Measurements from ENCODE around the gene PROM1.
A peak's percentile ranks its signal among the peaks of the same experiment; 100 is the strongest.

PROM1 gene

GRCh38 chr4:16075061-16075460, 8.8 kb downstream of the PROM1 start:
- Histone ChIP-seq H3K9me3 (ENCODE audit: control extremely low read depth in 1 of 5, control insufficient read depth in 4 of 5, insufficient read depth in 2 of 5, low read depth in 1 of 5, low read length in 4 of 5) (no peaks in the 10 kb centered on the region), H3K27me3 (replicated peaks in 2 of 5; ENCODE audit: control insufficient read depth in 4 of 5, insufficient read depth in 5 of 5, low read length in 4 of 5) (no peaks in the 10 kb centered on the region), H3K4me1 (ENCODE audit: control extremely low read depth in 1 of 4, control insufficient read depth in 4 of 4, insufficient read depth in 4 of 4, low read length in 3 of 4) (peaks cover 12 to 92% (median 57%) of the 10 kb centered on the region in 4 experiments), H3K27ac (ENCODE audit: insufficient read depth in 1 of 2, low read depth in 1 of 2, low read length in 2 of 2, poor library complexity in 1 of 2, severe bottlenecking in 2 of 2) (peak overlapping the region; percentile 11 to 43), H3K4me3 (ENCODE audit: control insufficient read depth in 1 of 7, extremely low read depth in 1 of 7, insufficient read depth in 4 of 7, low read depth in 2 of 7, low read length in 6 of 7) (peak overlapping the region in 5 of 7 experiments; percentile 16 to 41 (median 17)), H3K36me3 (ENCODE audit: control insufficient read depth in 4 of 4, insufficient read depth in 4 of 4, low read length in 3 of 4) (peaks cover 8 to 70% (median 33%) of the 10 kb centered on the region in 4 experiments)
- ChIA-PET CTCF (interaction anchor here (1.0 to 1.2 kb wide), 2 partner anchors 9 to 19 kb away, joined by 3 to 4 read pairs; no protein-coding TSS in a partner anchor), POLR2A (no interaction called here)
- DNase-seq: no peak
- 80% methylated on average over 1 of the region's 3 CpGs for WGBS (ENCODE audit: insufficient coverage)

DNA sequence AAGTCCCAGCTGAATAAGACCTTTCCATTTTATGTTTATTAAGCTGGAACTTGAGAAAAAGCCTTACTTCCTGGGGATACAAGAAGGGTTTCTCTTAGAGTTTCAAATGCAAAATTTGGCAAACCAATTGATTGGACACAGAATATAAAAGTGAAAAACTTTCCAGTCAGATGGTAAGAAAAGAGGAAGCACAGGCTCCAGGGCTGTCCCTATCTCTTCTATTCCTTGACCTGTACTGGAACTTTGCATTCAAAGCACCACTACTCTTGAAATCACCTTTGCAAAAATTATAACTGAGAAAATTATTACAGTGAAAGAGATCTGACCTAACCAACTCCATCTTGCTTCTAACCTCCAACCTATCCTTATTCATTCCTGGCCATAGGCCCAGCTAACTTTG, 11.7 kb downstream of the PROM1 start:
- ChIA-PET POLR2A (interaction anchor here (1.5 kb wide), 1 partner anchor 15 kb away, joined by 5 read pairs; no protein-coding TSS in a partner anchor), CTCF (interaction anchor here (1.4 to 2.4 kb wide), 4 partner anchors 11 to 45 kb away, joined by 3 to 7 read pairs (median 6); no protein-coding TSS in a partner anchor)
- Histone ChIP-seq H3K27ac (ENCODE audit: insufficient read depth in 1 of 2, low read depth in 1 of 2, low read length in 2 of 2, poor library complexity in 1 of 2, severe bottlenecking in 2 of 2) (no peak overlapping the region), H3K36me3 (ENCODE audit: control insufficient read depth in 4 of 4, insufficient read depth in 4 of 4, low read length in 3 of 4) (peaks cover 8 to 64% (median 38%) of the 10 kb centered on the region in 4 experiments), H3K4me1 (ENCODE audit: control extremely low read depth in 1 of 4, control insufficient read depth in 4 of 4, insufficient read depth in 4 of 4, low read length in 3 of 4) (peaks cover 13 to 90% (median 55%) of the 10 kb centered on the region in 4 experiments), H3K27me3 (replicated peaks in 2 of 5; ENCODE audit: control insufficient read depth in 4 of 5, insufficient read depth in 5 of 5, low read length in 4 of 5) (no peaks in the 10 kb centered on the region), H3K9me3 (ENCODE audit: control extremely low read depth in 1 of 5, control insufficient read depth in 4 of 5, insufficient read depth in 2 of 5, low read depth in 1 of 5, low read length in 4 of 5) (no peaks in the 10 kb centered on the region), H3K4me3 (ENCODE audit: control insufficient read depth in 1 of 7, extremely low read depth in 1 of 7, insufficient read depth in 4 of 7, low read depth in 2 of 7, low read length in 6 of 7) (peak overlapping the region in 1 of 7 experiments; percentile 21)
- DNase-seq: no peak

DNA sequence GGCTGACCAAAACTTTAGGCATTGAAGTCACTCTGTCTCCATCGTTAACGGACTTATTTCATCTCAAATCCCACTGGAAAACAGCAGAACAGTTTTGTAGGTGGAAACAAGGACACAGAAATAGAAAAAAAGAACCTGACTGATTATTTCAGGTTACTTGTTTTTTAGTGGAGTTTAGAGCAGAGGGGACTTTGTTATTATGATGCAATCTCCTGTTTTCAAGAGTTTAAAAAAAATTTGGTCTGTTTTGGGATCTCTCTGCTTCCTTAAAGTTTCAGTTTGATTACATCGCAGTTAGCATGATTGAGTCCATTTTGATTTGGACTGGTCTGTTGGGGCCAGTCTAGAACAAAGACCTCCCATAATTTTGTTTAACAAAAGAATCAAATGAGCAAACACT, 13.6 kb downstream of the PROM1 start:
- peaks cover 8 to 68% (median 38%) of the 10 kb centered on the region in 4 experiments for H3K36me3 ChIP-seq (ENCODE audit: control insufficient read depth in 4 of 4, insufficient read depth in 4 of 4, low read length in 3 of 4)
- H3K9me3 ChIP-seq (ENCODE audit: control extremely low read depth in 1 of 5, control insufficient read depth in 4 of 5, insufficient read depth in 2 of 5, low read depth in 1 of 5, low read length in 4 of 5): no peaks in the 10 kb centered on the region
- no CpG with 5 or more reads among the region's 3 CpGs for WGBS (ENCODE audit: insufficient coverage)
- no peaks in the 10 kb centered on the region for H3K27me3 ChIP-seq (replicated peaks in 2 of 5; ENCODE audit: control insufficient read depth in 4 of 5, insufficient read depth in 5 of 5, low read length in 4 of 5)
- ChIA-PET CTCF (interaction anchor here (1.3 to 4.7 kb wide), 3 partner anchors 11 to 21 kb away, joined by 5 to 31 read pairs (median 28); partner anchors contain the start of gene PROM1), POLR2A (interaction anchor here (1.2 to 1.3 kb wide), 2 partner anchors 9 to 51 kb away, joined by 3 read pairs; no protein-coding TSS in a partner anchor)
- peak overlapping the region in 1 of 2 experiments; percentile 59 for H3K27ac ChIP-seq (ENCODE audit: insufficient read depth in 1 of 2, low read depth in 1 of 2, low read length in 2 of 2, poor library complexity in 1 of 2, severe bottlenecking in 2 of 2)
- peaks cover 13 to 92% (median 65%) of the 10 kb centered on the region in 4 experiments for H3K4me1 ChIP-seq (ENCODE audit: control extremely low read depth in 1 of 4, control insufficient read depth in 4 of 4, insufficient read depth in 4 of 4, low read length in 3 of 4)
- DNase-seq: no peak
- peak overlapping the region in 1 of 7 experiments; percentile 22 for H3K4me3 ChIP-seq (ENCODE audit: control insufficient read depth in 1 of 7, extremely low read depth in 1 of 7, insufficient read depth in 4 of 7, low read depth in 2 of 7, low read length in 6 of 7)

GRCh38 chr4:16067515-16067914, 16.3 kb downstream of the PROM1 start:
- peaks cover 6 to 71% (median 56%) of the 10 kb centered on the region in 4 experiments for H3K4me1 ChIP-seq (ENCODE audit: control extremely low read depth in 1 of 4, control insufficient read depth in 4 of 4, insufficient read depth in 4 of 4, low read length in 3 of 4)
- H3K27me3 ChIP-seq (replicated peaks in 2 of 5; ENCODE audit: control insufficient read depth in 4 of 5, insufficient read depth in 5 of 5, low read length in 4 of 5): no peaks in the 10 kb centered on the region
- ChIA-PET POLR2A (interaction anchor here (0.6 to 1.7 kb wide), 3 partner anchors 11 to 20 kb away, joined by 3 to 7 read pairs (median 3); no protein-coding TSS in a partner anchor), CTCF (interaction anchor here (1.6 to 4.7 kb wide), 4 partner anchors 10 to 15 kb away, joined by 5 to 31 read pairs (median 14); partner anchors contain the start of gene PROM1)
- H3K36me3 ChIP-seq (ENCODE audit: control insufficient read depth in 4 of 4, insufficient read depth in 4 of 4, low read length in 3 of 4): peaks cover 4 to 66% (median 41%) of the 10 kb centered on the region in 4 experiments
- H3K9me3 ChIP-seq (ENCODE audit: control extremely low read depth in 1 of 5, control insufficient read depth in 4 of 5, insufficient read depth in 2 of 5, low read depth in 1 of 5, low read length in 4 of 5): no peaks in the 10 kb centered on the region
- H3K4me3 ChIP-seq (ENCODE audit: control insufficient read depth in 1 of 7, extremely low read depth in 1 of 7, insufficient read depth in 4 of 7, low read depth in 2 of 7, low read length in 6 of 7): no peak overlapping the region
- peak; percentile 59 to 63 (median 60) for DNase-seq
- H3K27ac ChIP-seq (ENCODE audit: insufficient read depth in 1 of 2, low read depth in 1 of 2, low read length in 2 of 2, poor library complexity in 1 of 2, severe bottlenecking in 2 of 2): peak overlapping the region; percentile 19 to 25
- 75% methylated on average over 10 of the region's 12 CpGs for WGBS (ENCODE audit: insufficient coverage)

GRCh38 chr4:16066586-16067128, 17.2 kb downstream of the PROM1 start:
- Histone ChIP-seq H3K36me3 (ENCODE audit: control insufficient read depth in 4 of 4, insufficient read depth in 4 of 4, low read length in 3 of 4) (peaks cover 3 to 65% (median 40%) of the 10 kb centered on the region in 4 experiments), H3K4me1 (ENCODE audit: control extremely low read depth in 1 of 4, control insufficient read depth in 4 of 4, insufficient read depth in 4 of 4, low read length in 3 of 4) (peaks cover 5 to 66% (median 50%) of the 10 kb centered on the region in 4 experiments), H3K27ac (ENCODE audit: insufficient read depth in 1 of 2, low read depth in 1 of 2, low read length in 2 of 2, poor library complexity in 1 of 2, severe bottlenecking in 2 of 2) (peak overlapping the region in 1 of 2 experiments; percentile 19), H3K9me3 (ENCODE audit: control extremely low read depth in 1 of 5, control insufficient read depth in 4 of 5, insufficient read depth in 2 of 5, low read depth in 1 of 5, low read length in 4 of 5) (no peaks in the 10 kb centered on the region), H3K27me3 (replicated peaks in 2 of 5; ENCODE audit: control insufficient read depth in 4 of 5, insufficient read depth in 5 of 5, low read length in 4 of 5) (no peaks in the 10 kb centered on the region), H3K4me3 (ENCODE audit: control insufficient read depth in 1 of 7, extremely low read depth in 1 of 7, insufficient read depth in 4 of 7, low read depth in 2 of 7, low read length in 6 of 7) (no peak overlapping the region)
- CTCF ChIA-PET: interaction anchor here (1.5 to 4.7 kb wide), 4 partner anchors 8 to 16 kb away, joined by 4 to 31 read pairs (median 14); partner anchors contain the start of gene PROM1
- 73% methylated on average over 5 of the region's 7 CpGs for WGBS (ENCODE audit: insufficient coverage)
- POLR2A ChIA-PET: interaction anchor here (1.4 to 1.7 kb wide), 2 partner anchors 11 to 12 kb away, joined by 3 to 7 read pairs; no protein-coding TSS in a partner anchor
- DNase-seq: no peak

DNA sequence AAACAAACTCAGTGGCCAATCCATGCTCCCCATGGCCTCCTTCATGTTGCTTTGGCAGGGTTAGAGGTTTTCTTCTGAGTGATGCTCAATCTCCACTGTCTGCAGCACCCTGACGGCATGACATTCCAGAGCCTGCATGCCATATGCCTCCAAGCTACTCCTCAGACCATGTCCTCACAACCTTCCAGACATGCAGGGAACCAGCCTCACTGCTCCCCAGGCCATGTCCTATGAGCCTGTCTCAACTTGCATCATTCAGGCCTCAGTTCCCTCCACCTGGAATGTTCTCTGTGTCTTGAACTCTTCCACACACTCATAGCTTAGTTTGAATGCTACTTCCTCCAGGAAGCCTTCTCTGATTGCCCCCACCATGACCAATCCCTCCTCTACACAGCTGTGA, 18.8 kb downstream of the PROM1 start:
- H3K27me3 ChIP-seq (replicated peaks in 2 of 5; ENCODE audit: control insufficient read depth in 4 of 5, insufficient read depth in 5 of 5, low read length in 4 of 5): no peaks in the 10 kb centered on the region
- H3K4me1 ChIP-seq (ENCODE audit: control extremely low read depth in 1 of 4, control insufficient read depth in 4 of 4, insufficient read depth in 4 of 4, low read length in 3 of 4): peaks cover 1 to 61% (median 41%) of the 10 kb centered on the region in 4 experiments
- DNase-seq: no peak
- POLR2A ChIA-PET: no interaction called here
- peaks cover 0 to 59% (median 34%) of the 10 kb centered on the region in 4 experiments for H3K36me3 ChIP-seq (ENCODE audit: control insufficient read depth in 4 of 4, insufficient read depth in 4 of 4, low read length in 3 of 4)
- 100% methylated on average over 1 of the region's 1 CpG for WGBS (ENCODE audit: insufficient coverage)
- no peak overlapping the region for H3K4me3 ChIP-seq (ENCODE audit: control insufficient read depth in 1 of 7, extremely low read depth in 1 of 7, insufficient read depth in 4 of 7, low read depth in 2 of 7, low read length in 6 of 7)
- CTCF ChIA-PET: interaction anchor here (0.7 to 3.6 kb wide), 3 partner anchors 14 to 44 kb away, joined by 3 to 13 read pairs (median 3); no protein-coding TSS in a partner anchor
- H3K27ac ChIP-seq (ENCODE audit: insufficient read depth in 1 of 2, low read depth in 1 of 2, low read length in 2 of 2, poor library complexity in 1 of 2, severe bottlenecking in 2 of 2): no peak overlapping the region
- H3K9me3 ChIP-seq (ENCODE audit: control extremely low read depth in 1 of 5, control insufficient read depth in 4 of 5, insufficient read depth in 2 of 5, low read depth in 1 of 5, low read length in 4 of 5): no peaks in the 10 kb centered on the region

DNA sequence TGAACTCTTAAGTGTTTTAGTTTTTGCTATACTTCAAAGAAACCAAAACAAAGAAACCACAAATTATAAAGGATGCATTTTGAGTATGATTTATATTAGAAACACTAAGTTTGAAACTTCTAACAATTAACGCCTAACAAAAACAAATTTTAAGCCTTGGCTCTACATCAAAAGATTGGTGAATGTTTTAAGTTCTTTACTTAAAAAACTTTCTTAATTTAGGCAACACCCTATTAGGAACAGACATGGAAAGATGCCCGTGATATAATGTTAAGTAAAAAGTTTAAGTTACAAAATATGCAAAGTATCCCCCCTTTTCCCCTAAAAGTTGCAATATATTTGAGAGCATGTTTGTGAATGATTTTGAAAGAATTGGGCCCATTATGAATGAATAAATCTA, 21.2 kb downstream of the PROM1 start:
- WGBS (ENCODE audit: insufficient coverage): no CpG with 5 or more reads among the region's 2 CpGs
- H3K36me3 ChIP-seq (ENCODE audit: control insufficient read depth in 4 of 4, insufficient read depth in 4 of 4, low read length in 3 of 4): peaks cover 0 to 53% (median 30%) of the 10 kb centered on the region in 4 experiments
- DNase-seq: peak in 1 of 3 donors; percentile 42
- H3K27ac ChIP-seq (ENCODE audit: insufficient read depth in 1 of 2, low read depth in 1 of 2, low read length in 2 of 2, poor library complexity in 1 of 2, severe bottlenecking in 2 of 2): peak overlapping the region in 1 of 2 experiments; percentile 53
- peaks cover 9 to 64% (median 47%) of the 10 kb centered on the region in 4 experiments for H3K4me1 ChIP-seq (ENCODE audit: control extremely low read depth in 1 of 4, control insufficient read depth in 4 of 4, insufficient read depth in 4 of 4, low read length in 3 of 4)
- CTCF ChIA-PET: interaction anchor here (1.0 kb wide), 1 partner anchor 16 kb away, joined by 3 read pairs; no protein-coding TSS in a partner anchor
- H3K4me3 ChIP-seq (ENCODE audit: control insufficient read depth in 1 of 7, extremely low read depth in 1 of 7, insufficient read depth in 4 of 7, low read depth in 2 of 7, low read length in 6 of 7): peak overlapping the region in 1 of 7 experiments; percentile 29
- H3K27me3 ChIP-seq (replicated peaks in 2 of 5; ENCODE audit: control insufficient read depth in 4 of 5, insufficient read depth in 5 of 5, low read length in 4 of 5): no peaks in the 10 kb centered on the region
- no peaks in the 10 kb centered on the region for H3K9me3 ChIP-seq (ENCODE audit: control extremely low read depth in 1 of 5, control insufficient read depth in 4 of 5, insufficient read depth in 2 of 5, low read depth in 1 of 5, low read length in 4 of 5)
- POLR2A ChIA-PET: no interaction called here

All from common myeloid progenitor, CD34-positive (primary cell).